ENCODE results near the gene OS9. TPM values are rescaled to one million over a fixed set of nuclear protein-coding genes. Genes with fewer than 3 reads are reported as not detected.
"Not testable (repeated sequence)": the region's sequence is repeated elsewhere in the genome, so short reads cannot be mapped to it uniquely, and the experiment has no call there.

The OS9 gene
- total and polyA plus RNA-seq, 4 donors: 140 to 261 (median 190) TPM

DNA sequence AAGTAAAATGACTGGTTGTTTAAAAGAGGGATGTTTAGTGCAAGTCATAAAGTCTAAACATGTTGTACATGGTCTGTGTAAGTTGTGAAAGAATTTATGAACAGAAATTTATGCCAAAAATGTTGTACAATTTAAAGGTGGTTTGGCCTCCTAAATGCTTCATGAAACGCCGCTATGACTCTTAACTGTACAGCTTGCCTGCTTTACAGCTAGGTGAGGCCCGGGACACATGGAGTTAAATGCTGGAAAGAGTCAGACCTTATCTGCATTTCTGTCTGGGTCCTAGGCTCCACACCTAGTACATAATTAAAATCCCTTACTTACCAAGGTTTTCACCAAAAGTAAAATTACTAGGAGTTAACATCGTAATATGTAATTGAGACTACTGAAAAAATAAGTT is 32.6 kb upstream of the OS9 start:
- no peak overlapping the region for H3K27ac ChIP-seq (ENCODE audit: low read depth, low read length)
- H3K9me3 ChIP-seq (ENCODE audit: control insufficient read depth, insufficient read depth, low read length): no peaks in the 10 kb centered on the region
- no peak overlapping the region for H3K4me3 ChIP-seq (ENCODE audit: low read depth, low read length)
- no peaks in the 10 kb centered on the region for H3K4me1 ChIP-seq (ENCODE audit: control insufficient read depth, insufficient read depth, low read length)
- 79% methylated on average over 3 of the region's 4 CpGs for WGBS (ENCODE audit: insufficient coverage)
- no peaks in the 10 kb centered on the region for H3K36me3 ChIP-seq (ENCODE audit: control insufficient read depth, insufficient read depth, low read length)
- no peak for DNase-seq (ENCODE audit: low read depth in 4 of 6, low spot score in 6 of 6)
- H3K27me3 ChIP-seq (ENCODE audit: control insufficient read depth, insufficient read depth, low read length): no peaks in the 10 kb centered on the region

DNA sequence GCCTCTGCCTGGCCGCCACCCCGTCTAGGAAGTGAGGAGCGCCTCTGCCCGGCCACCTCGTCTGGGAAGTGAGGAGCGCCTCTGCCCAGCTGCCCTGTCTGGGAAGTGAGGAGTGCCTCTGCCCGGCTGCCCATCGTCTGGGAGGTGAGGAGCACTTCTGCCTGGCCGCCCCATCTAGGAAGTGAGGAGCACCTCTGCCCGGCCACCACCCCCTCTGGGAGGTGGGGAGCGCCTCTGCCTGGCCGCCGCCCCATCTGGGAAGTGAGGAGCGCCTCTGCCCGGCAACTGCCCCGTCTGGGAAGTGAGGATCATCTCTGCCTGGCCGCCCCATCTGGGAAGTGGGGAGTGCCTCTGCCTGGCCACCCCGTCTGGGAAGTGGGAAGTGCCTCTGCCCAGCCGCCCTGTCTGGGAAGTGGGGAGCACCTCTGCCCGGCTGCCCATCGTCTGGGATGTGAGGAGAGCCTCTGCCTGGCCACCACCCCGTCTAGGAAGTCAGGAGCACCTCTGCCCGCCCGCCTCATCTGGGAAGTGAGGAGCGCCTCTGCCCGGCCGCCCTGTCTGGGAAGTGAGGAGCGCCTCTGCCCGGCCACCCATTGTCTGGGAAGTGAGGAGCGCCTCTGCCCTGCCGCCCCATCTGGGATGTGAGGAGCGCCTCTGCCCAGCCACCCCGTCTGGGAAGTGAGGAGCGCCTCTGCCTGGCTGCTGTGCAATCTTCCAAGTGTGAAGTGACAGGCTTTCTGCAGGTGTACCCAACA is 28.7 kb upstream of the OS9 start:
- H3K36me3 ChIP-seq (ENCODE audit: control insufficient read depth, insufficient read depth, low read length); H3K9me3 ChIP-seq (ENCODE audit: control insufficient read depth, insufficient read depth, low read length); H3K4me3 ChIP-seq (ENCODE audit: low read depth, low read length); H3K4me1 ChIP-seq (ENCODE audit: control insufficient read depth, insufficient read depth, low read length); H3K27ac ChIP-seq (ENCODE audit: low read depth, low read length); H3K27me3 ChIP-seq (ENCODE audit: control insufficient read depth, insufficient read depth, low read length); DNase-seq (ENCODE audit: low read depth in 4 of 6, low spot score in 6 of 6): not testable (repeated sequence)
- 86% methylated on average over 28 of the region's 34 CpGs for WGBS (ENCODE audit: insufficient coverage)

DNA sequence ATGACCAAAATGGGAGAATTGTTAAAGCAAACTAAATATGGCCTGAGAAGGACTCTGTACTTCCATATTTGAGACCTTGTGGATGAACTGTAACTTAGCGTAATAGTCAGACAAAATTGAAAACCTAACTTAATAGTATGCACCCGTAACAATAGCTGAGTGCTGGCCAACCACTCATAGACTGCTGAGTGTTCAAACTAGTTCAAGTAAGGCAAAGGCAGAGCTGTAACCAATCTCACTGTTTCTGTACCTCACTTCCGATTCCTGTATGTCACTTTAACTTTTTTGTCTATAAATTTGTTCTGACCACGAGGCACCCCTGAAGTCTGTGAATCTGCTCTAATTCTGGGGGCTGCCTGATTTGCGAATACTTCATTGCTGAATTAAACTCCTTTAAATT is 27.0 kb upstream of the OS9 start:
- Histone ChIP-seq H3K27me3 (ENCODE audit: control insufficient read depth, insufficient read depth, low read length) (peaks cover 2% of the 10 kb centered on the region), H3K27ac (ENCODE audit: low read depth, low read length) (no peak overlapping the region), H3K4me1 (ENCODE audit: control insufficient read depth, insufficient read depth, low read length) (no peaks in the 10 kb centered on the region), H3K36me3 (ENCODE audit: control insufficient read depth, insufficient read depth, low read length) (no peaks in the 10 kb centered on the region), H3K9me3 (ENCODE audit: control insufficient read depth, insufficient read depth, low read length) (no peaks in the 10 kb centered on the region), H3K4me3 (ENCODE audit: low read depth, low read length) (no peak overlapping the region)
- 75% methylated on average over 5 of the region's 5 CpGs for WGBS (ENCODE audit: insufficient coverage)
- no peak for DNase-seq (ENCODE audit: low read depth in 4 of 6, low spot score in 6 of 6)

DNA sequence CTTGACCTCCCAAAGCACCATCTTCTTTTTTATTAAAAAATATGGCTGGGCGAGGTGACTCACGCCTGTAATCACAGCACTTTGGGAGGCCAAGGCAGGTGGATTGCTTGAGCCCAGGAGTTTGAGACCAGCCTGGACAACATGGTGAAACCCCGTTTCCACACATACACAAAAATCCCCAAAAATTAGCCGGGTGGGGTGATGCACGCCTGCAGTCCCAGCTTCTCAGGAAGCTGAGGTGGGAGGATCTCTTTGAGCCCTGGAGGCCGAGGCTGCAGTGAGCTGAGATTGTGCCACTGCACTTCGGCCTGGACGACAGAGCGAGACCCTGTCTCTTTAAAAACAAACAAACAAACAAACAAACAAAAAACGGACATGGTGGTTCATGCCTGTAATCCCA is 24.2 kb upstream of the OS9 start:
- H3K4me3 ChIP-seq (ENCODE audit: low read depth, low read length); H3K9me3 ChIP-seq (ENCODE audit: control insufficient read depth, insufficient read depth, low read length); H3K4me1 ChIP-seq (ENCODE audit: control insufficient read depth, insufficient read depth, low read length); H3K27ac ChIP-seq (ENCODE audit: low read depth, low read length); H3K36me3 ChIP-seq (ENCODE audit: control insufficient read depth, insufficient read depth, low read length); H3K27me3 ChIP-seq (ENCODE audit: control insufficient read depth, insufficient read depth, low read length); DNase-seq (ENCODE audit: low read depth in 4 of 6, low spot score in 6 of 6): not testable (repeated sequence)
- 96% methylated on average over 8 of the region's 10 CpGs for WGBS (ENCODE audit: insufficient coverage)

DNA sequence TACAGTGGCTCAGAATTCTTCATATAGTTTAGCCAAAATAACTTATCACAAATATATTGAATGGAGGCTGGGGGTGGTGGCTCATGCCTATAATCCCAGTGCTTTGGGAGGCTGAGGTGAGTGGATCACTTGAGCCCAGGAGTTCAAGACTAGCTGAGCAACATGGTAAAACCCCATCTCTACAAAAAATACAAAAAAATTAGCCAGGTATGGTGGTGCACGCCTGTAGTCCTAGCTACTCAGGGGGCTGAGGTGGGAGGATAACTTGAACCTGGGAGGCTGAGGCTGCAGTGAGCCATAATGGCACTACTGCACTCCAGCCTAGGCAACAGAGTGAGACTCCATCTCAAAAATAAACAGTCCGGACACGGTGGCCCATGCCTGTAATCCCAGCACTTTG is 22.1 kb upstream of the OS9 start:
- H3K27ac ChIP-seq (ENCODE audit: low read depth, low read length); H3K27me3 ChIP-seq (ENCODE audit: control insufficient read depth, insufficient read depth, low read length); H3K4me1 ChIP-seq (ENCODE audit: control insufficient read depth, insufficient read depth, low read length); H3K36me3 ChIP-seq (ENCODE audit: control insufficient read depth, insufficient read depth, low read length); H3K4me3 ChIP-seq (ENCODE audit: low read depth, low read length); H3K9me3 ChIP-seq (ENCODE audit: control insufficient read depth, insufficient read depth, low read length); DNase-seq (ENCODE audit: low read depth in 4 of 6, low spot score in 6 of 6): not testable (repeated sequence)
- 93% methylated on average over 2 of the region's 3 CpGs for WGBS (ENCODE audit: insufficient coverage)

DNA sequence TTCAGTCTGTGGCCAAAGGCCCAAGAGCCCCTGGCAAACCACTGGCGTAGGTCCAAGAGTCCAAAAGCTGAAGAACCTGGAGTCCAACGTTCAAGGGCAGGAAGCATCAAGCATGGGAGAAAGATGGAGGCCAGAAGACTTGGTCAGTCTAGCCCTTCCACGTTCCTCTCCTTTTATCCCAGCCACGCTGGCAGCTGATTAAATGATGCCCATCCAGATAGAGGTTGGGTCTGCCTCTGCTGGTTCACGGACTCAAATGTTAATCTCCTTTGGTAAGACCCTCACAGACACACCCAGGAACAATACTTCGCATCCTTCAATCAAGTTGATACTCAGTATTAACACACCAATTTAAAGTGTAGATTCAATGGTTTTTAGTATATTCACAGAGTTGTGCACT is 21.1 kb upstream of the OS9 start:
- H3K9me3 ChIP-seq (ENCODE audit: control insufficient read depth, insufficient read depth, low read length): no peaks in the 10 kb centered on the region
- no peaks in the 10 kb centered on the region for H3K4me1 ChIP-seq (ENCODE audit: control insufficient read depth, insufficient read depth, low read length)
- no peak overlapping the region for H3K4me3 ChIP-seq (ENCODE audit: low read depth, low read length)
- no peak overlapping the region for H3K27ac ChIP-seq (ENCODE audit: low read depth, low read length)
- H3K36me3 ChIP-seq (ENCODE audit: control insufficient read depth, insufficient read depth, low read length): no peaks in the 10 kb centered on the region
- H3K27me3 ChIP-seq (ENCODE audit: control insufficient read depth, insufficient read depth, low read length): peaks cover 2% of the 10 kb centered on the region
- 86% methylated on average over 3 of the region's 6 CpGs for WGBS (ENCODE audit: insufficient coverage)
- DNase-seq (ENCODE audit: low read depth in 4 of 6, low spot score in 6 of 6): no peak

DNA sequence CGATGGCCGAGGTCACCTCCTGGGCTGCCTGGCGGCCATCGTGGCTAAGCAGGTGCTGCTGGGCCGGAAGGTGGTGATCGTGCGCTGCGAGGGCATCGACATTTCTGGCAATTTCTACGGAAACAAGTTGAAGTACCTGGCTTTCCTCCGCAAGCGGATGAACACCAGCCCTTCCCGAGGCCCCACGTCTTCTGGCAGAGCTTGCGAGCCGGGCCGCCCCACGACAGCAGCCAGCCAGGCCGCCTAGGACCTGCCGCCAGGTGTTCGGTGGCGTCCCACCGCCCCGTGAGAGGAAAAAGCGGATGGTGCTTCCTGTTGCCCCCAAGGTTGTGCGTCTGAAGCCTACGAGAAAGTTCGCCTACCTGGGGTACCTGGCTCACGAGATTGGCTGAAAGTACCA is 19.2 kb upstream of the OS9 start:
- 93% methylated on average over 29 of the region's 29 CpGs for WGBS (ENCODE audit: insufficient coverage)
- Histone ChIP-seq H3K4me1 (ENCODE audit: control insufficient read depth, insufficient read depth, low read length) (no peaks in the 10 kb centered on the region), H3K4me3 (ENCODE audit: low read depth, low read length) (no peak overlapping the region), H3K27me3 (ENCODE audit: control insufficient read depth, insufficient read depth, low read length) (no peaks in the 10 kb centered on the region), H3K9me3 (ENCODE audit: control insufficient read depth, insufficient read depth, low read length) (no peaks in the 10 kb centered on the region), H3K36me3 (ENCODE audit: control insufficient read depth, insufficient read depth, low read length) (no peaks in the 10 kb centered on the region), H3K27ac (ENCODE audit: low read depth, low read length) (no peak overlapping the region)
- no peak for DNase-seq (ENCODE audit: low read depth in 4 of 6, low spot score in 6 of 6)

DNA sequence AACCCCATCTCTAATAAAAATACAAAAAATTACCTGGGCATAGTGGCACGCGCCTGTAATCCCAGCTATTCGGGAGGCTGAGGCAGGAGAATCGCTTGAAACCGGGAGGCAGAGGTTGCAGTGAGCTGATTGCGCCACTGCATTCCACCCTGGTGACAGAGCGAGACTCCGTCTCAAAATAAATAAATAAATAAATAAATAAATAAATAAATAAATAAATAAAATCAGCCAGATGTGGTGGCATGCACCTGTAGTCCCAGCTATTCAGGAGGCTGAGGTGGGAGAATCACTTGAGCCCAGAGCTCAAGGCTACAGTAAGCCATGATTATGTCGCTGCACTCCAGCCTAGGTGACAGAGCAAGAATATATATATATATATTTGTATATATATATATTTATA is 16.0 kb upstream of the OS9 start:
- not testable (repeated sequence) for H3K27me3 ChIP-seq (ENCODE audit: control insufficient read depth, insufficient read depth, low read length); DNase-seq (ENCODE audit: low read depth in 4 of 6, low spot score in 6 of 6); H3K4me1 ChIP-seq (ENCODE audit: control insufficient read depth, insufficient read depth, low read length); H3K4me3 ChIP-seq (ENCODE audit: low read depth, low read length); H3K27ac ChIP-seq (ENCODE audit: low read depth, low read length); H3K9me3 ChIP-seq (ENCODE audit: control insufficient read depth, insufficient read depth, low read length); H3K36me3 ChIP-seq (ENCODE audit: control insufficient read depth, insufficient read depth, low read length)
- WGBS (ENCODE audit: insufficient coverage): 84% methylated on average over 4 of the region's 9 CpGs

DNA sequence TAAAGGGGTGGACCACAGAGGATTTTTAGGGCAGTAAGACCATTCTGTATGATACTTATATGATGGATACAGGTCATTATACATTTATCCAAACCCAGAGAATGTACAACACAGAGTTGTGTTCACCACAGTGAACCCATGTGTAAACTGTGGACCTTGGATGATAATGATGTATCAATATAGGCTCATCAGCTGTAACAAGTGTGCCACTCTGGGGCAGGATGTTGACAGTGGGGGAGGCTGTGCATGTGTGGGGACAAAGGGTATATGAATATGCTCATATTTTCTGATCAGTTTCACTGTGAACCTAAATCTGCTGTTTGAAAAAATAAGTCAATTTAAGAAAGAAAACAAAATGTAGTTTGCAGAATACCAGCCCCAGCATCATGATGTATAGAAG is 14.2 kb upstream of the OS9 start:
- Histone ChIP-seq H3K27ac (ENCODE audit: low read depth, low read length) (no peak overlapping the region), H3K4me3 (ENCODE audit: low read depth, low read length) (no peak overlapping the region), H3K36me3 (ENCODE audit: control insufficient read depth, insufficient read depth, low read length) (no peaks in the 10 kb centered on the region), H3K9me3 (ENCODE audit: control insufficient read depth, insufficient read depth, low read length) (no peaks in the 10 kb centered on the region), H3K27me3 (ENCODE audit: control insufficient read depth, insufficient read depth, low read length) (no peaks in the 10 kb centered on the region), H3K4me1 (ENCODE audit: control insufficient read depth, insufficient read depth, low read length) (no peaks in the 10 kb centered on the region)
- no peak for DNase-seq (ENCODE audit: low read depth in 4 of 6, low spot score in 6 of 6)

DNA sequence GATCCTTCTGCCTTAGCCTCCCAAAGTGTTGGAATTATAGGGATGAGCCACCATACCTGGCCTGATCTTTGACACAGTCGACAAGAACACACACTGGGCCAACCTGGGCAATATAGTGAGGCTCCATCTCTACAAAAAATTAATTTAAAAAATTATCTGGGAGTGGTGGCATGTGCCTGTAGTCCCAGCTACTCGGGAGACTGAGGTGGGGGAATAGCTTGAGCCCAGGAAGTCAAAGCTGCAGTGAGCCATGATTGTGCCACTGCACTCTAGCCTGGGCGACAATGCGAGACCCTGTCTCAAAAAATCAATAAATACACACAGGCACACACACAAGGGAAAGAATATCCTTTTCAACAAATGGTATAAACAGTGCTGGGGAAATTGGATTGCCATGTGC is 6.1 kb upstream of the OS9 start:
- Histone ChIP-seq H3K27me3 (ENCODE audit: control insufficient read depth, insufficient read depth, low read length) (peaks cover 5% of the 10 kb centered on the region), H3K4me1 (ENCODE audit: control insufficient read depth, insufficient read depth, low read length) (no peaks in the 10 kb centered on the region), H3K27ac (ENCODE audit: low read depth, low read length) (no peak overlapping the region), H3K36me3 (ENCODE audit: control insufficient read depth, insufficient read depth, low read length) (no peaks in the 10 kb centered on the region), H3K4me3 (ENCODE audit: low read depth, low read length) (no peak overlapping the region), H3K9me3 (ENCODE audit: control insufficient read depth, insufficient read depth, low read length) (no peaks in the 10 kb centered on the region)
- DNase-seq (ENCODE audit: low read depth in 4 of 6, low spot score in 6 of 6): no peak
- WGBS (ENCODE audit: insufficient coverage): 80% methylated on average over 1 of the region's 4 CpGs

All from spinal cord (tissue), 10 donors.